Liver (tissue), 9 donors: ENCODE results near the gene QARS1. TPM values are rescaled to one million over a fixed set of nuclear protein-coding genes. Genes with fewer than 3 reads are reported as not detected.

ENCODE experiments used
- DNase-seq: peaks from one replicate; pipeline ENCODE4 v3.0.0-alpha.2; 2017; ENCODE audit warnings: low spot score
- H3K27ac ChIP-seq, 2 donors: one replicate each; pipeline ENCODE4 v1.7.0; 2013; ENCODE audit warnings: inconsistent platforms in 2 of 2, low read length in 2 of 2, control low read depth in 1 of 2, low read depth in 1 of 2, mild to moderate bottlenecking in 1 of 2
- H3K27me3 ChIP-seq, 4 donors: one replicate each; pipeline versions ENCODE4 v1.6.1 to v1.7.0; 2013; ENCODE audit warnings: low read length in 3 of 4, inconsistent platforms in 1 of 4, mild to moderate bottlenecking in 1 of 4, moderate library complexity in 1 of 4; ENCODE audit not compliant: control insufficient read depth in 4 of 4, insufficient read depth in 4 of 4
- H3K36me3 ChIP-seq, 4 donors: one replicate each; pipeline versions ENCODE4 v1.6.1 to v1.7.0; 2013; ENCODE audit warnings: low read length in 3 of 4, mild to moderate bottlenecking in 3 of 4, low read depth in 1 of 4, moderate library complexity in 1 of 4; ENCODE audit not compliant: control insufficient read depth in 4 of 4, insufficient read depth in 3 of 4
- H3K4me1 ChIP-seq, 4 donors: one replicate each; pipeline versions ENCODE4 v1.6.1 to v1.7.0; 2013; ENCODE audit warnings: low read length in 3 of 4, mild to moderate bottlenecking in 3 of 4, moderate library complexity in 1 of 4; ENCODE audit not compliant: control insufficient read depth in 4 of 4, insufficient read depth in 4 of 4
- H3K4me3 ChIP-seq, 3 donors: one replicate each; pipeline versions ENCODE4 v1.6.1 to v1.7.0; 2013; ENCODE audit warnings: low read length in 3 of 3, control low read depth in 1 of 3, low read depth in 1 of 3, mild to moderate bottlenecking in 1 of 3
- H3K9ac ChIP-seq, 2 donors: one replicate each; pipeline ENCODE4 v1.7.0; 2013; ENCODE audit warnings: low read length in 2 of 2, mild to moderate bottlenecking in 2 of 2, moderate library complexity in 2 of 2, control low read depth in 1 of 2, low read depth in 1 of 2
- H3K9me3 ChIP-seq, 4 donors: one replicate each; pipeline versions ENCODE4 v1.6.1 to v1.7.0; 2013; ENCODE audit warnings: low read length in 3 of 4; ENCODE audit not compliant: control insufficient read depth in 4 of 4
- EGR1 ChIP-seq, 2 donors: IDR thresholded peaks; 2 replicates each; pipeline ENCODE4 v1.6.1; 2016 to 2018; ENCODE audit warnings: antibody characterized with exemption in 2 of 2, low read depth in 2 of 2
- FOXA1 ChIP-seq: IDR thresholded peaks from 2 replicates; pipeline ENCODE4 v1.6.1; 2016; ENCODE audit warnings: antibody characterized with exemption
- FOXA2 ChIP-seq: IDR thresholded peaks from 2 replicates; pipeline ENCODE4 v1.6.1; 2016; ENCODE audit warnings: antibody characterized with exemption
- GABPA ChIP-seq, 2 donors: IDR thresholded peaks in 1 of 2; conservative IDR thresholded peaks in 1 of 2; 2 replicates each; pipeline ENCODE4 v1.6.1; 2016; ENCODE audit warnings: antibody characterized with exemption in 2 of 2, mild to moderate bottlenecking in 1 of 2, moderate library complexity in 1 of 2
- HNF4A ChIP-seq, 2 donors: conservative IDR thresholded peaks; 2 replicates each; pipeline ENCODE4 v1.6.1; 2016; ENCODE audit warnings: antibody characterized with exemption in 2 of 2, mild to moderate bottlenecking in 2 of 2
- HNF4G ChIP-seq: IDR thresholded peaks from 2 replicates; pipeline ENCODE4 v1.6.1; 2016; ENCODE audit warnings: antibody characterized with exemption
- JUND ChIP-seq, 2 donors: IDR thresholded peaks; 2 replicates each; pipeline ENCODE4 v1.6.1; 2016; ENCODE audit warnings: antibody characterized with exemption in 2 of 2
- NR2F2 ChIP-seq: IDR thresholded peaks from 2 replicates; pipeline ENCODE4 v1.6.1; 2016; ENCODE audit warnings: antibody characterized with exemption
- RAD21 ChIP-seq, 2 donors: IDR thresholded peaks; 2 replicates each; pipeline ENCODE4 v1.6.1; 2016; ENCODE audit warnings: antibody characterized with exemption in 2 of 2, mild to moderate bottlenecking in 2 of 2
- RXRA ChIP-seq, 2 donors: IDR thresholded peaks; 2 replicates each; pipeline ENCODE4 v1.6.1; 2017 to 2018; ENCODE audit warnings: antibody characterized with exemption in 2 of 2, mild to moderate bottlenecking in 1 of 2
- SP1 ChIP-seq: IDR thresholded peaks from 2 replicates; pipeline ENCODE4 v1.6.1; 2018; ENCODE audit warnings: antibody characterized with exemption, mild to moderate bottlenecking
- TAF1 ChIP-seq: conservative IDR thresholded peaks from 2 replicates; pipeline ENCODE4 v1.6.1; 2016; ENCODE audit warnings: antibody characterized with exemption, mild to moderate bottlenecking
- YY1 ChIP-seq: IDR thresholded peaks from 2 replicates; pipeline ENCODE4 v1.6.1; 2016; ENCODE audit warnings: antibody characterized with exemption, mild to moderate bottlenecking
- whole genome bisulfite sequencing: extraction: QIAGEN DNeasy Blood & Tissue Kit; methylation state at CpG from one replicate; pipeline ENCODE4 v1.1.7; 2013; 5-methylcytosine and 5-hydroxymethylcytosine counted together
- polyA plus RNA-seq, 2 donors: library from polyadenylated mRNA; stranded (reverse) in 1 of 2; unstranded in 1 of 2; fragments of 200-250 nt in 1 of 2; fragments of >200 nt in 1 of 2; fragmentation: Nextera tagmentation in 1 of 2; extraction: Ambion mirVana in 1 of 2; gene quantifications; one replicate each; pipeline versions ENCODE4 v1.2.1 to v1.2.3, GENCODE V29; 2013 to 2015
- total RNA-seq, 2 donors: library from RNA; depleted of rRNA; stranded (reverse); fragments of >200 nt; gene quantifications; one replicate each; pipeline ENCODE4 v1.2.3, GENCODE V29; 2014
- TF ChIP-seq, protein P1 (sequence below): IDR thresholded peaks from 2 replicates; pipeline ENCODE4 v1.6.1; 2016; ENCODE audit warnings: antibody characterized with exemption
- TF ChIP-seq, protein P2 (sequence below): IDR thresholded peaks from 2 replicates; pipeline ENCODE4 v1.6.1; 2016; ENCODE audit warnings: antibody characterized with exemption
- TF ChIP-seq, protein P3 (sequence below): IDR thresholded peaks from 2 replicates; pipeline ENCODE4 v1.6.1; 2016; ENCODE audit warnings: antibody characterized with exemption
- TF ChIP-seq, protein P4 (sequence below): IDR thresholded peaks from 2 replicates; pipeline ENCODE4 v1.6.1; 2016; ENCODE audit warnings: antibody characterized with exemption, mild to moderate bottlenecking
- donor health status: healthy.
- donor health status: healthy.
- donor health status: healthy.
- donor health status: healthy.
- donor health status: healthy.

QARS1 gene
- total and polyA plus RNA-seq, 4 donors, result 58.0 to 226 (median 145) TPM

DNA sequence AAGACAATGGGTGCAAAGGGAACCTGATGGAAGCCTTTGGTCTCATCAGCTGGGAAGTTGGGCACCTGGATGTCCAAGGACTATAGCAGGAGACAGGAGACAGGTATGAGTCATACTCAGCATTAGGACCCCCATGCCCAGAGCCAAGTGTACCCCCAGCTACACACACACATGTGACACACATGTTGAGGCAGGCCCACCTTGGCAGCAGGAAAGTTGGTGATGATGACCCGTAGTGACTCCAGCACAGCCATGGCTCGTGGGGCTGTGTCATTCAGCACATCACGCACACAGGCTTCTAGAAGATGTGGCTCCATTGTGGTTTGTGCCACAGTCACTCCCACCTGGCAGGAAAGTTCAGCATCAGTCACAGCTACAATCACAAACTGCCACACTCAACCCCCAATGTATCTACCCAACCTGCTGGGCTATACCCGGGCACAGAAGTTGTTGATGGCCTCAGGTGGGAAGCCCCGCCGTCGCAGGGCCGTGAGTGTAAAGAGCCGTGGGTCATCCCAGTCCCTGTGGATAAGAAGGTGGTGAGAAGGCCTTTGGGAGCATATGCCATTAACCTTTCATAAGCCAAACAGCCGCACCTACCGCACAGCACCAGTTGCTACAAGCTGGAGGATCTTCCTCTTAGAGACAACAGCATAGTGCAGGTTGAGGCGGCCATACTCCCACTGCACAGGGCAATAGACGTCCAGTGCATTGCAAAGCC, 5.5 kb downstream of the QARS1 start:
- TF ChIP-seq EGR1 (IDR thresholded peaks at IDR 0.05; ENCODE audit: low read depth in 2 of 2) (no peak), GABPA (IDR thresholded peaks at IDR 0.05 in 1 of 2, conservative IDR thresholded peaks at IDR 0.05 in 1 of 2) (no peak), HNF4A (conservative IDR thresholded peaks at IDR 0.05) (no peak), FOXA2 (no peak), JUND (IDR thresholded peaks at IDR 0.05) (no peak), TAF1 (no peak), HNF4G (no peak), SP1 (no peak), NR2F2 (no peak), RXRA (IDR thresholded peaks at IDR 0.05) (no peak), YY1 (no peak), FOXA1 (no peak)
- TF ChIP-seq, protein P1, sequence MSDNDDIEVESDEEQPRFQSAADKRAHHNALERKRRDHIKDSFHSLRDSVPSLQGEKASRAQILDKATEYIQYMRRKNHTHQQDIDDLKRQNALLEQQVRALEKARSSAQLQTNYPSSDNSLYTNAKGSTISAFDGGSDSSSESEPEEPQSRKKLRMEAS, result no peak
- TF ChIP-seq, protein P2, sequence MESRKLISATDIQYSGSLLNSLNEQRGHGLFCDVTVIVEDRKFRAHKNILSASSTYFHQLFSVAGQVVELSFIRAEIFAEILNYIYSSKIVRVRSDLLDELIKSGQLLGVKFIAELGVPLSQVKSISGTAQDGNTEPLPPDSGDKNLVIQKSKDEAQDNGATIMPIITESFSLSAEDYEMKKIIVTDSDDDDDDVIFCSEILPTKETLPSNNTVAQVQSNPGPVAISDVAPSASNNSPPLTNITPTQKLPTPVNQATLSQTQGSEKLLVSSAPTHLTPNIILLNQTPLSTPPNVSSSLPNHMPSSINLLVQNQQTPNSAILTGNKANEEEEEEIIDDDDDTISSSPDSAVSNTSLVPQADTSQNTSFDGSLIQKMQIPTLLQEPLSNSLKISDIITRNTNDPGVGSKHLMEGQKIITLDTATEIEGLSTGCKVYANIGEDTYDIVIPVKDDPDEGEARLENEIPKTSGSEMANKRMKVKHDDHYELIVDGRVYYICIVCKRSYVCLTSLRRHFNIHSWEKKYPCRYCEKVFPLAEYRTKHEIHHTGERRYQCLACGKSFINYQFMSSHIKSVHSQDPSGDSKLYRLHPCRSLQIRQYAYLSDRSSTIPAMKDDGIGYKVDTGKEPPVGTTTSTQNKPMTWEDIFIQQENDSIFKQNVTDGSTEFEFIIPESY, result no peak
- Histone ChIP-seq H3K27me3 (no peaks in the 10 kb centered on the region), H3K9ac (no peak overlapping the region), H3K27ac (no peak overlapping the region), H3K9me3 (no peaks in the 10 kb centered on the region), H3K36me3 (peaks cover 14 to 53% (median 34%) of the 10 kb centered on the region in 4 donors), H3K4me1 (peaks cover 0 to 18% (median 16%) of the 10 kb centered on the region in 4 donors), H3K4me3 (no peak overlapping the region)
- 96% methylated on average over 13 of the region's 13 CpGs for WGBS
- no peak for DNase-seq

DNA sequence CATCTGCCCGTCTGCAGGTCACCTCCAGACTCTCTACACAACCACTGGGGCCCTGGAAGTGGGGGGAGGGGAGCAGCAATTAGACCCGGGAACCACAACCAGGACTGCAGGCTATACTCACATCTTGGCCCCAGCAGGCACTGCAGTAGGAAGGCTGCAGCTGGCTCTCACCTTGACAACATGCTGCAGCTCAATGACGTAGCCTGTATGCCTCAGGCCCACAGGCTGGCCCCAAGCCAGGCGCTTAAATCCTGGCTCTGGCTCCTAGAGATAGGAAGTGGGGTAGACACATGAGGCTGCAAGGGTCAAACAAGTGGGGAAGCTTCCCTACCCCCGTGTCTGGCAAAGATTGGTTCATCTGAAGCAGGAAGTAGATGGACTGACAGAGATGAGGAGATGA, 6.1 kb downstream of the QARS1 start:
- no peak for DNase-seq
- Histone ChIP-seq H3K9ac (no peak overlapping the region), H3K4me1 (peaks cover 0 to 12% (median 9%) of the 10 kb centered on the region in 4 donors), H3K27me3 (no peaks in the 10 kb centered on the region), H3K36me3 (peaks cover 14 to 53% (median 34%) of the 10 kb centered on the region in 4 donors), H3K4me3 (no peak overlapping the region), H3K9me3 (no peaks in the 10 kb centered on the region), H3K27ac (no peak overlapping the region)
- TF ChIP-seq SP1, result no peak
- TF ChIP-seq FOXA1, result no peak
- TF ChIP-seq, protein P3, sequence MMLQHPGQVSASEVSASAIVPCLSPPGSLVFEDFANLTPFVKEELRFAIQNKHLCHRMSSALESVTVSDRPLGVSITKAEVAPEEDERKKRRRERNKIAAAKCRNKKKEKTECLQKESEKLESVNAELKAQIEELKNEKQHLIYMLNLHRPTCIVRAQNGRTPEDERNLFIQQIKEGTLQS, result no peak
- TF ChIP-seq HNF4G, result no peak
- TF ChIP-seq, protein P4, sequence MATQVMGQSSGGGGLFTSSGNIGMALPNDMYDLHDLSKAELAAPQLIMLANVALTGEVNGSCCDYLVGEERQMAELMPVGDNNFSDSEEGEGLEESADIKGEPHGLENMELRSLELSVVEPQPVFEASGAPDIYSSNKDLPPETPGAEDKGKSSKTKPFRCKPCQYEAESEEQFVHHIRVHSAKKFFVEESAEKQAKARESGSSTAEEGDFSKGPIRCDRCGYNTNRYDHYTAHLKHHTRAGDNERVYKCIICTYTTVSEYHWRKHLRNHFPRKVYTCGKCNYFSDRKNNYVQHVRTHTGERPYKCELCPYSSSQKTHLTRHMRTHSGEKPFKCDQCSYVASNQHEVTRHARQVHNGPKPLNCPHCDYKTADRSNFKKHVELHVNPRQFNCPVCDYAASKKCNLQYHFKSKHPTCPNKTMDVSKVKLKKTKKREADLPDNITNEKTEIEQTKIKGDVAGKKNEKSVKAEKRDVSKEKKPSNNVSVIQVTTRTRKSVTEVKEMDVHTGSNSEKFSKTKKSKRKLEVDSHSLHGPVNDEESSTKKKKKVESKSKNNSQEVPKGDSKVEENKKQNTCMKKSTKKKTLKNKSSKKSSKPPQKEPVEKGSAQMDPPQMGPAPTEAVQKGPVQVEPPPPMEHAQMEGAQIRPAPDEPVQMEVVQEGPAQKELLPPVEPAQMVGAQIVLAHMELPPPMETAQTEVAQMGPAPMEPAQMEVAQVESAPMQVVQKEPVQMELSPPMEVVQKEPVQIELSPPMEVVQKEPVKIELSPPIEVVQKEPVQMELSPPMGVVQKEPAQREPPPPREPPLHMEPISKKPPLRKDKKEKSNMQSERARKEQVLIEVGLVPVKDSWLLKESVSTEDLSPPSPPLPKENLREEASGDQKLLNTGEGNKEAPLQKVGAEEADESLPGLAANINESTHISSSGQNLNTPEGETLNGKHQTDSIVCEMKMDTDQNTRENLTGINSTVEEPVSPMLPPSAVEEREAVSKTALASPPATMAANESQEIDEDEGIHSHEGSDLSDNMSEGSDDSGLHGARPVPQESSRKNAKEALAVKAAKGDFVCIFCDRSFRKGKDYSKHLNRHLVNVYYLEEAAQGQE, result no peak
- no peak for TF ChIP-seq RAD21 (IDR thresholded peaks at IDR 0.05)
- TF ChIP-seq GABPA (IDR thresholded peaks at IDR 0.05 in 1 of 2, conservative IDR thresholded peaks at IDR 0.05 in 1 of 2), result no peak
- no peak for TF ChIP-seq HNF4A (conservative IDR thresholded peaks at IDR 0.05)
- no peak for TF ChIP-seq FOXA2
- no peak for TF ChIP-seq JUND (IDR thresholded peaks at IDR 0.05)
- no peak for TF ChIP-seq EGR1 (IDR thresholded peaks at IDR 0.05; ENCODE audit: low read depth in 2 of 2)
- no peak for TF ChIP-seq YY1
- TF ChIP-seq TAF1, result no peak
- WGBS, result 59% methylated on average over 5 of the region's 5 CpGs
